ENCODE results near the gene CRYBB3.
"Not testable (repeated sequence)": the region's sequence is repeated elsewhere in the genome, so short reads cannot be mapped to it uniquely, and the experiment has no call there.

CRYBB3 gene

GRCh38 chr22:25167834-25168601 is 31.6 kb upstream of the CRYBB3 start:
- Histone ChIP-seq H3K9me3 (no peaks in the 10 kb centered on the region), H3K4me3 (no peak overlapping the region), H3K27me3 (ENCODE audit: low read depth) (no peaks in the 10 kb centered on the region), H3K36me3 (replicated peaks) (no peaks in the 10 kb centered on the region), H3K4me1 (no peaks in the 10 kb centered on the region)
- DNase-seq (ENCODE audit: low spot score in 2 of 2) = no peak
- in situ Hi-C loops (cut with MboI; ENCODE audit: low sequenced_read_pairs) = no loop called here

GRCh38 chr22:25169278-25170031 is 30.2 kb upstream of the CRYBB3 start:
- Histone ChIP-seq H3K4me1 (no peaks in the 10 kb centered on the region), H3K9me3 (no peaks in the 10 kb centered on the region), H3K4me3 (no peak overlapping the region), H3K27me3 (ENCODE audit: low read depth) (no peaks in the 10 kb centered on the region), H3K36me3 (replicated peaks) (peaks cover 4% of the 10 kb centered on the region)
- in situ Hi-C loops (cut with MboI; ENCODE audit: low sequenced_read_pairs) = no loop called here
- DNase-seq (ENCODE audit: low spot score in 2 of 2) = no peak

GRCh38 chr22:25170426-25170980 is 29.2 kb upstream of the CRYBB3 start:
- Histone ChIP-seq H3K36me3 (replicated peaks) (peaks cover 10% of the 10 kb centered on the region), H3K4me1 (no peaks in the 10 kb centered on the region), H3K9me3 (no peaks in the 10 kb centered on the region), H3K27me3 (ENCODE audit: low read depth) (no peaks in the 10 kb centered on the region), H3K4me3 (no peak overlapping the region)
- no peak for DNase-seq (ENCODE audit: low spot score in 2 of 2)
- in situ Hi-C loops (cut with MboI; ENCODE audit: low sequenced_read_pairs) = no loop called here

GRCh38 chr22:25172153-25172552 is 27.5 kb upstream of the CRYBB3 start:
- Histone ChIP-seq H3K36me3 (replicated peaks) (peaks cover 12% of the 10 kb centered on the region), H3K4me3 (no peak overlapping the region), H3K27me3 (ENCODE audit: low read depth) (no peaks in the 10 kb centered on the region), H3K9me3 (no peaks in the 10 kb centered on the region), H3K4me1 (no peaks in the 10 kb centered on the region)
- DNase-seq (ENCODE audit: low spot score in 2 of 2) = peak in 1 of 2 experiments; percentile 37
- in situ Hi-C loops (cut with MboI; ENCODE audit: low sequenced_read_pairs) = no loop called here

GRCh38 chr22:25174156-25174887 is 25.3 kb upstream of the CRYBB3 start:
- no peaks in the 10 kb centered on the region for H3K27me3 ChIP-seq (ENCODE audit: low read depth)
- peaks cover 17% of the 10 kb centered on the region for H3K36me3 ChIP-seq (replicated peaks)
- no peaks in the 10 kb centered on the region for H3K9me3 ChIP-seq
- DNase-seq (ENCODE audit: low spot score in 2 of 2) = no peak
- H3K4me3 ChIP-seq = no peak overlapping the region
- in situ Hi-C loops (cut with MboI; ENCODE audit: low sequenced_read_pairs) = no loop called here
- no peaks in the 10 kb centered on the region for H3K4me1 ChIP-seq

GRCh38 chr22:25174888-25175411 is 24.7 kb upstream of the CRYBB3 start:
- in situ Hi-C loops (cut with MboI; ENCODE audit: low sequenced_read_pairs) = no loop called here
- Histone ChIP-seq H3K36me3 (replicated peaks) (peaks cover 17% of the 10 kb centered on the region), H3K4me3 (no peak overlapping the region), H3K4me1 (no peaks in the 10 kb centered on the region), H3K27me3 (ENCODE audit: low read depth) (no peaks in the 10 kb centered on the region), H3K9me3 (no peaks in the 10 kb centered on the region)
- DNase-seq (ENCODE audit: low spot score in 2 of 2) = no peak

GRCh38 chr22:25176175-25176574 is 23.5 kb upstream of the CRYBB3 start:
- DNase-seq (ENCODE audit: low spot score in 2 of 2) = no peak
- no peaks in the 10 kb centered on the region for H3K27me3 ChIP-seq (ENCODE audit: low read depth)
- in situ Hi-C loops (cut with MboI; ENCODE audit: low sequenced_read_pairs) = no loop called here
- H3K4me1 ChIP-seq = no peaks in the 10 kb centered on the region
- no peaks in the 10 kb centered on the region for H3K9me3 ChIP-seq
- H3K36me3 ChIP-seq (replicated peaks) = peaks cover 17% of the 10 kb centered on the region
- H3K4me3 ChIP-seq = no peak overlapping the region

GRCh38 chr22:25176799-25177198 is 22.9 kb upstream of the CRYBB3 start:
- in situ Hi-C loops (cut with MboI; ENCODE audit: low sequenced_read_pairs) = no loop called here
- no peaks in the 10 kb centered on the region for H3K9me3 ChIP-seq
- H3K27me3 ChIP-seq (ENCODE audit: low read depth) = no peaks in the 10 kb centered on the region
- H3K4me1 ChIP-seq = no peaks in the 10 kb centered on the region
- DNase-seq (ENCODE audit: low spot score in 2 of 2) = no peak
- H3K4me3 ChIP-seq = no peak overlapping the region
- peaks cover 21% of the 10 kb centered on the region for H3K36me3 ChIP-seq (replicated peaks)

GRCh38 chr22:25177226-25177625 is 22.4 kb upstream of the CRYBB3 start:
- Histone ChIP-seq H3K36me3 (replicated peaks) (peaks cover 21% of the 10 kb centered on the region), H3K4me1 (no peaks in the 10 kb centered on the region), H3K9me3 (no peaks in the 10 kb centered on the region), H3K27me3 (ENCODE audit: low read depth) (no peaks in the 10 kb centered on the region), H3K4me3 (no peak overlapping the region)
- in situ Hi-C loops (cut with MboI; ENCODE audit: low sequenced_read_pairs) = no loop called here
- DNase-seq (ENCODE audit: low spot score in 2 of 2) = no peak

GRCh38 chr22:25177895-25178294 is 21.8 kb upstream of the CRYBB3 start:
- H3K36me3 ChIP-seq (replicated peaks) = peaks cover 21% of the 10 kb centered on the region
- no peak overlapping the region for H3K4me3 ChIP-seq
- no peaks in the 10 kb centered on the region for H3K4me1 ChIP-seq
- H3K9me3 ChIP-seq = no peaks in the 10 kb centered on the region
- H3K27me3 ChIP-seq (ENCODE audit: low read depth) = no peaks in the 10 kb centered on the region
- in situ Hi-C loops (cut with MboI; ENCODE audit: low sequenced_read_pairs) = no loop called here
- no peak for DNase-seq (ENCODE audit: low spot score in 2 of 2)

- H3K4me3 ChIP-seq; in situ Hi-C loops (cut with MboI; ENCODE audit: low sequenced_read_pairs): not testable (repeated sequence)
Observed at GRCh38 chr22:25178348-25178747, 21.3 kb upstream of the CRYBB3 start.

GRCh38 chr22:25178869-25179631 is 20.6 kb upstream of the CRYBB3 start:
- H3K9me3 ChIP-seq; H3K4me3 ChIP-seq; H3K27me3 ChIP-seq (ENCODE audit: low read depth); H3K4me1 ChIP-seq; in situ Hi-C loops (cut with MboI; ENCODE audit: low sequenced_read_pairs); DNase-seq (ENCODE audit: low spot score in 2 of 2): not testable (repeated sequence)
- peaks cover 21% of the 10 kb centered on the region for H3K36me3 ChIP-seq (replicated peaks)

More at GRCh38 chr22:25178348-25178747, 21.3 kb upstream of the CRYBB3 start:
- not testable (repeated sequence) for H3K9me3 ChIP-seq; DNase-seq (ENCODE audit: low spot score in 2 of 2); H3K4me1 ChIP-seq; H3K27me3 ChIP-seq (ENCODE audit: low read depth)
- peaks cover 21% of the 10 kb centered on the region for H3K36me3 ChIP-seq (replicated peaks)

Data from HAP-1 (cell line).